IPS-NIHi7 (cell line): ENCODE data around the gene ARHGAP15.

Experiments used
- DNase-seq: peaks from one replicate; pipeline ENCODE4 v3.0.0; 2012; ENCODE audit warnings: mixed read lengths; ENCODE audit errors: extremely low spot score

Gene ARHGAP15

GRCh38 chr2:143579456-143579855 is 450.2 kb downstream of the ARHGAP15 start:
- DNase-seq, result no peak

GRCh38 chr2:143581134-143581533 is 451.9 kb downstream of the ARHGAP15 start:
- no peak for DNase-seq

- no peak for DNase-seq
Observed at GRCh38 chr2:143582046-143582747, 453.0 kb downstream of the ARHGAP15 start.

GRCh38 chr2:143584936-143585335 is 455.7 kb downstream of the ARHGAP15 start:
- DNase-seq, result no peak

- no peak for DNase-seq
Observed at GRCh38 chr2:143586119-143586518, 456.9 kb downstream of the ARHGAP15 start.

GRCh38 chr2:143588746-143589145 is 459.5 kb downstream of the ARHGAP15 start:
- DNase-seq, result no peak

- DNase-seq, result no peak
Observed at GRCh38 chr2:143594161-143594560, 464.9 kb downstream of the ARHGAP15 start.

GRCh38 chr2:143594745-143595144 is 465.5 kb downstream of the ARHGAP15 start:
- DNase-seq, result no peak

GRCh38 chr2:143600116-143600515 is 470.9 kb downstream of the ARHGAP15 start:
- no peak for DNase-seq

- DNase-seq, result no peak
Observed at GRCh38 chr2:143601828-143602227, 472.6 kb downstream of the ARHGAP15 start.

- DNase-seq, result no peak
Observed at GRCh38 chr2:143603035-143603655, 473.9 kb downstream of the ARHGAP15 start.

GRCh38 chr2:143603846-143604565 is 474.8 kb downstream of the ARHGAP15 start:
- DNase-seq, result no peak

GRCh38 chr2:143604566-143604959 is 475.3 kb downstream of the ARHGAP15 start:
- DNase-seq, result no peak

GRCh38 chr2:143607231-143608062 is 478.2 kb downstream of the ARHGAP15 start:
- peak; percentile 47 for DNase-seq

GRCh38 chr2:143608063-143608423 is 478.8 kb downstream of the ARHGAP15 start:
- no peak for DNase-seq

GRCh38 chr2:143608758-143609157 is 479.5 kb downstream of the ARHGAP15 start:
- DNase-seq, result no peak

GRCh38 chr2:143611336-143611735 is 482.1 kb downstream of the ARHGAP15 start:
- no peak for DNase-seq

- no peak for DNase-seq
Observed at GRCh38 chr2:143615562-143615961, 486.3 kb downstream of the ARHGAP15 start.

GRCh38 chr2:143616452-143616851 is 487.2 kb downstream of the ARHGAP15 start:
- no peak for DNase-seq

GRCh38 chr2:143617803-143618415 is 488.7 kb downstream of the ARHGAP15 start:
- no peak for DNase-seq

- no peak for DNase-seq
Observed at GRCh38 chr2:143622106-143622505, 492.9 kb downstream of the ARHGAP15 start.
